DMS 273 treated with DMSO at 0.1 percent for 48 hours (cell line): ENCODE results near the gene KDF1.
"Not testable (repeated sequence)": the region's sequence is repeated elsewhere in the genome, so short reads cannot be mapped to it uniquely, and the experiment has no call there.

Experiments
- DNase-seq: peaks from one replicate; lab custom pipeline; 2025; lab: John Stamatoyannopoulos, UW

KDF1 gene

GRCh38 chr1:26956321-26956720, 3.9 kb downstream of the KDF1 start:
- DNase-seq = no peak

GRCh38 chr1:26953374-26953773, 6.9 kb downstream of the KDF1 start:
- DNase-seq = no peak

- no peak for DNase-seq
Measured at GRCh38 chr1:26951821-26952497, 8.3 kb downstream of the KDF1 start.

- DNase-seq = no peak
Measured at GRCh38 chr1:26951216-26951615, 9.1 kb downstream of the KDF1 start.

GRCh38 chr1:26950602-26951001, 9.7 kb downstream of the KDF1 start:
- DNase-seq = no peak

- no peak for DNase-seq
Measured at GRCh38 chr1:26949926-26950319, 10.3 kb downstream of the KDF1 start.

GRCh38 chr1:26949266-26949925, 10.9 kb downstream of the KDF1 start:
- DNase-seq = no peak

- DNase-seq = not testable (repeated sequence)
Measured at GRCh38 chr1:26948725-26949057, 11.6 kb downstream of the KDF1 start.

- DNase-seq = no peak
Measured at GRCh38 chr1:26946270-26946669, 14.0 kb downstream of the KDF1 start.

- DNase-seq = no peak
Measured at GRCh38 chr1:26945728-26946127, 14.5 kb downstream of the KDF1 start.

- no peak for DNase-seq
Measured at GRCh38 chr1:26945138-26945537, 15.1 kb downstream of the KDF1 start.

- DNase-seq = no peak
Measured at GRCh38 chr1:26942656-26943055, 17.6 kb downstream of the KDF1 start.

GRCh38 chr1:26941311-26941710, 19.0 kb downstream of the KDF1 start:
- no peak for DNase-seq

- no peak for DNase-seq
Measured at GRCh38 chr1:26938659-26939025, 21.6 kb downstream of the KDF1 start.

GRCh38 chr1:26938004-26938658, 22.1 kb downstream of the KDF1 start:
- no peak for DNase-seq

- DNase-seq = no peak
Measured at GRCh38 chr1:26936823-26937222, 23.4 kb downstream of the KDF1 start.

GRCh38 chr1:26932531-26932930, 27.7 kb downstream of the KDF1 start:
- DNase-seq = no peak

GRCh38 chr1:26923711-26924110, 36.6 kb downstream of the KDF1 start:
- DNase-seq = no peak

GRCh38 chr1:26922901-26923300, 37.4 kb downstream of the KDF1 start:
- DNase-seq = no peak

- DNase-seq = no peak
Measured at GRCh38 chr1:26922431-26922729, 37.9 kb downstream of the KDF1 start.

GRCh38 chr1:26921540-26922430, 38.5 kb downstream of the KDF1 start, which contains the start of gene NUDC:
Gene NUDC (plus strand): TSS chr1:26921743. CDS start chr1:26921849, 106 bp downstream.
- DNase-seq = peak; percentile 85

- DNase-seq = no peak
Measured at GRCh38 chr1:26921126-26921539, 39.1 kb downstream of the KDF1 start.
